GM10266 (cell line): Measurements from ENCODE around the gene PPP2R2C.

Experiments
- DNase-seq: peaks from one replicate; pipeline ENCODE4 v3.0.0; 2012; ENCODE audit errors: extremely low spot score
- TF ChIP-seq, protein P1 (sequence below): IDR thresholded peaks from 2 replicates; pipeline ENCODE4 v1.5.1; 2012; ENCODE audit warnings: mild to moderate bottlenecking, low read depth; ENCODE audit not compliant: control insufficient read depth, insufficient read depth; ENCODE audit errors: missing control alignments

Gene PPP2R2C

GRCh38 chr4:6387946-6388345 is 84.5 kb downstream of the PPP2R2C start:
- TF ChIP-seq, protein P1, sequence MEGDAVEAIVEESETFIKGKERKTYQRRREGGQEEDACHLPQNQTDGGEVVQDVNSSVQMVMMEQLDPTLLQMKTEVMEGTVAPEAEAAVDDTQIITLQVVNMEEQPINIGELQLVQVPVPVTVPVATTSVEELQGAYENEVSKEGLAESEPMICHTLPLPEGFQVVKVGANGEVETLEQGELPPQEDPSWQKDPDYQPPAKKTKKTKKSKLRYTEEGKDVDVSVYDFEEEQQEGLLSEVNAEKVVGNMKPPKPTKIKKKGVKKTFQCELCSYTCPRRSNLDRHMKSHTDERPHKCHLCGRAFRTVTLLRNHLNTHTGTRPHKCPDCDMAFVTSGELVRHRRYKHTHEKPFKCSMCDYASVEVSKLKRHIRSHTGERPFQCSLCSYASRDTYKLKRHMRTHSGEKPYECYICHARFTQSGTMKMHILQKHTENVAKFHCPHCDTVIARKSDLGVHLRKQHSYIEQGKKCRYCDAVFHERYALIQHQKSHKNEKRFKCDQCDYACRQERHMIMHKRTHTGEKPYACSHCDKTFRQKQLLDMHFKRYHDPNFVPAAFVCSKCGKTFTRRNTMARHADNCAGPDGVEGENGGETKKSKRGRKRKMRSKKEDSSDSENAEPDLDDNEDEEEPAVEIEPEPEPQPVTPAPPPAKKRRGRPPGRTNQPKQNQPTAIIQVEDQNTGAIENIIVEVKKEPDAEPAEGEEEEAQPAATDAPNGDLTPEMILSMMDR, result no peak
- no peak for DNase-seq

GRCh38 chr4:6386091-6386490 is 86.3 kb downstream of the PPP2R2C start:
- TF ChIP-seq, protein P1, result no peak
- no peak for DNase-seq

- TF ChIP-seq, protein P1, result no peak
- DNase-seq, result no peak
Observed at GRCh38 chr4:6385288-6385687, 87.1 kb downstream of the PPP2R2C start.

DNA sequence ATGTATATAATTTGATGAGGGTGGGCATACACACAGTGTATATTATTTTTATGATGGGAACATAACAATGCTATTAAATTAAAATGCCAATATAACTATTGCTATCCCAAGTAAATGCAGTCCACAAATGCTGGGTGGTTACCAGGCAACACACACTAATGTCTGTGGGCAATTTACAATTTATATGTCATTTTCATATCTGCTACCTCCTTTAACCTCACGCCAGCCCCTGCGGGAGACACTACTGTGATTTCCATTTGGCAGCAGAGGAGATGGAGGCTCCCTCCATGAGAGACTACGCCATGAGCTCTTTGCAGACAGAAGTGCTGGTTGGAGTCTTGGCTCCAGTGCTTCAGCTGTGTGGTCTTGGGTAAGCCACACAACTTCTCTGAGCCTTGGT is 87.9 kb downstream of the PPP2R2C start:
- TF ChIP-seq, protein P1, result no peak
- no peak for DNase-seq

GRCh38 chr4:6383929-6384328 is 88.5 kb downstream of the PPP2R2C start:
- no peak for DNase-seq
- TF ChIP-seq, protein P1, result no peak

DNA sequence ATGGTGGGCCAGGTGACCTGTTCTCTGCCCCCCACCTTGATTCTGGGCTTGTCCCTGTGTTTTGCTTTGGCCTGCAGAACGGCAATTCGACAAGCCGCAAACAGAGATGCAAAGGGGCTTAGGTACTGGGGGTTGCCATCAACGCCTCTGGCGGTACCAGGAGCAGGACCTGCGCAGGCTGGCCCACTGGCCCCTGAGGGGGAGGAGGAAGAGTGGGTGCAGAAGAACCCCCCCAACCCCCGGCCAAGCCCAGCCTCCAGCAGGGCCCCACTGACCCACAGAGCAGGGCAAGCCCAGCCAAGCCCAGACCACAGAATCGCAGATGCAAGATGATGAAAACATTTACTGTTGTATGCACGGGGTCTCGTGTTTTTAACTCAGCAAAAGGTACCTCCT is 89.4 kb downstream of the PPP2R2C start:
- TF ChIP-seq, protein P1, result no peak
- no peak for DNase-seq

DNA sequence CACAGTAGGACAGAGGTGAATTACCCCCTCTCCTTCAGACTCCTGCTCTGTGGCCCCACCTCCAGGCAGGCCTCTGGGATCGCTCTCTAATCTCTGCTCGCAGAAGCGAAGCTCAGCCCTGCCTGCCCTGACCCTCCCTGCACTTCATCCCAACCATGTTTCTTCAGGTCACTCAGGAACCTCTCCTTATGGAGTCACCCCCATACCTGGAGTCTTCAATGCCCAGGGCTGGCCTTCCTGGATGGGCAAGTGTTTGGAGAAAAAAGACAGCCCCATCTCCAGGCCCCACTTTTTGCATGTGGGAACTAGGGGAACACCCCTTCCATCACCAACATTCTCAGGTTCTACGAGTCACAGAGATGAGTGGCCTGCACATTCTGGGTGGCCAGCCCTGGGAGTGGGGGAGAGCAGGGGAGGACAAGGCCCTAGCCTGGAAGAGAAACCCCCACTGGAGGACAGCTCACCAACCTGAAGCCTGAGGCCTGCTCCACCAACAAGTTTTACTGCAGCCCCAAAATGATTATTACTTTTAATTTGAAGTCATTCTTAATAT is 90.8 kb downstream of the PPP2R2C start:
- no peak for DNase-seq
- TF ChIP-seq, protein P1, result no peak
